Measurements from ENCODE around the gene BAIAP2L2. TPM values are rescaled to one million over a fixed set of nuclear protein-coding genes. Genes with fewer than 3 reads are reported as not detected.

The BAIAP2L2 gene
- total and polyA plus RNA-seq, 2 donors (not counting 1 experiment from before 2014, with no cell fraction given) = 0.96 to 1.2 TPM

GRCh38 chr22:38051261-38051660, 59.2 kb downstream of the BAIAP2L2 start:
- Histone ChIP-seq H3K4me2 (replicated peaks; ENCODE audit: low read depth, low read length, poor library complexity, severe bottlenecking) (no peak overlapping the region), H3K36me3 (replicated peaks in 1 of 2; ENCODE audit: control extremely low read depth in 1 of 2, control insufficient read depth in 1 of 2, extremely low read depth in 1 of 2, insufficient read depth in 2 of 2, low read length in 1 of 2) (no peaks in the 10 kb centered on the region), H3K9ac (ENCODE audit: low read length) (no peak overlapping the region), H3K4me1 (ENCODE audit: control insufficient read depth in 2 of 2, insufficient read depth in 2 of 2, low read length in 2 of 2) (peaks cover 0 to 12% of the 10 kb centered on the region in 2 donors), H3K4me3 (ENCODE audit: control extremely low read depth in 1 of 5, extremely low read depth in 1 of 5, insufficient read depth in 1 of 5, low read depth in 2 of 5, low read length in 4 of 5) (no peak overlapping the region), H3K27ac (ENCODE audit: low read length in 2 of 2) (no peak overlapping the region), H4K20me1 (ENCODE audit: control insufficient read depth, insufficient read depth, low read length, poor library complexity, severe bottlenecking) (no peaks in the 10 kb centered on the region), H3K27me3 (replicated peaks in 1 of 4; ENCODE audit: control extremely low read depth in 1 of 4, control insufficient read depth in 3 of 4, insufficient read depth in 4 of 4, low read length in 3 of 4) (peaks cover 0 to 19% (median 2%) of the 10 kb centered on the region in 4 experiments), H2AFZ (ENCODE audit: insufficient read depth, low read depth, low read length, poor library complexity, severe bottlenecking) (no peak overlapping the region), H3K9me3 (ENCODE audit: control extremely low read depth in 1 of 3, control insufficient read depth in 2 of 3, insufficient read depth in 1 of 3, low read length in 2 of 3) (no peaks in the 10 kb centered on the region), H3K79me2 (ENCODE audit: control insufficient read depth, insufficient read depth, low read length) (no peaks in the 10 kb centered on the region)
- 65% methylated on average over 8 of the region's 8 CpGs for whole genome bisulfite sequencing (ENCODE audit: insufficient coverage)
- CTCF ChIA-PET = interaction anchor here (0.8 to 5.3 kb wide), 13 partner anchors 8 to 675 kb away, joined by 3 to 89 read pairs (median 7); partner anchors contain the start of genes DMC1 and TOMM22
- Mint-ChIP-seq H3K27ac (no peak overlapping the region), H3K9me3 (ENCODE audit: insufficient read depth) (no peaks in the 10 kb centered on the region), H3K27me3 (peaks cover 11% of the 10 kb centered on the region), H3K4me1 (peaks cover 7% of the 10 kb centered on the region), H3K4me3 (no peak overlapping the region)
- TF ChIP-seq, protein P1, sequence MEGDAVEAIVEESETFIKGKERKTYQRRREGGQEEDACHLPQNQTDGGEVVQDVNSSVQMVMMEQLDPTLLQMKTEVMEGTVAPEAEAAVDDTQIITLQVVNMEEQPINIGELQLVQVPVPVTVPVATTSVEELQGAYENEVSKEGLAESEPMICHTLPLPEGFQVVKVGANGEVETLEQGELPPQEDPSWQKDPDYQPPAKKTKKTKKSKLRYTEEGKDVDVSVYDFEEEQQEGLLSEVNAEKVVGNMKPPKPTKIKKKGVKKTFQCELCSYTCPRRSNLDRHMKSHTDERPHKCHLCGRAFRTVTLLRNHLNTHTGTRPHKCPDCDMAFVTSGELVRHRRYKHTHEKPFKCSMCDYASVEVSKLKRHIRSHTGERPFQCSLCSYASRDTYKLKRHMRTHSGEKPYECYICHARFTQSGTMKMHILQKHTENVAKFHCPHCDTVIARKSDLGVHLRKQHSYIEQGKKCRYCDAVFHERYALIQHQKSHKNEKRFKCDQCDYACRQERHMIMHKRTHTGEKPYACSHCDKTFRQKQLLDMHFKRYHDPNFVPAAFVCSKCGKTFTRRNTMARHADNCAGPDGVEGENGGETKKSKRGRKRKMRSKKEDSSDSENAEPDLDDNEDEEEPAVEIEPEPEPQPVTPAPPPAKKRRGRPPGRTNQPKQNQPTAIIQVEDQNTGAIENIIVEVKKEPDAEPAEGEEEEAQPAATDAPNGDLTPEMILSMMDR (IDR thresholded peaks at IDR 0.05) = no peak
- TF ChIP-seq EZH2 (IDR thresholded peaks at IDR 0.05; ENCODE audit: borderline replicate concordance, insufficient read depth, low read depth, low read length, poor library complexity, severe bottlenecking) = no peak
- POLR2A ChIA-PET = no interaction called here
- intact Hi-C loops (cut with micrococcal nuclease) = loop anchor here (5.0 to 10.0 kb wide), 3 partner anchors 134 to 346 kb away; partner anchors contain the start of genes CSNK1E and PLA2G6
- ATAC-seq (ENCODE audit: low read depth) = no peak
- no peak for DNase-seq

DNA sequence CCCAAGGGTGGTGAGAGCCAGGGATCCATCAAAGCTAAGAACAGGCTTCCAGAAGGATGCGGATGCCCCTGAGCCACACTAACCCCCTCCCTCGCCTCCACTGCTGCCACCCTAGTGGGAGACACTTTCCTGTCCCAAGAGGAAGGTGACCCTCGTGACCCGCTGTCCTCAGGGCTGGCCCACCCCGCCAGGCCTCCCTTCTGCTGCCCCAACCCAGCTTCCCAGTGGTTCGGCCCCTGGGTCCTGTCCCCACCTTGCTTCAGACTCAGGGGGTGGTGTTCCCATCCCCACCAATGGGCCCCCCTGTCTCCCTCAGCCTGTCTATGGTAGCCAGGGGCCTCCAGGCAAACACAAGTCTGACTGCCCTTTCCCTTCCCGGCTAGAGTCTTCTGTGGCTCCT, 59.8 kb downstream of the BAIAP2L2 start:
- POLR2A ChIA-PET = no interaction called here
- Histone ChIP-seq H3K4me1 (ENCODE audit: control insufficient read depth in 2 of 2, insufficient read depth in 2 of 2, low read length in 2 of 2) (peaks cover 0 to 11% of the 10 kb centered on the region in 2 donors), H3K4me2 (replicated peaks; ENCODE audit: low read depth, low read length, poor library complexity, severe bottlenecking) (no peak overlapping the region), H3K79me2 (ENCODE audit: control insufficient read depth, insufficient read depth, low read length) (no peaks in the 10 kb centered on the region), H3K36me3 (replicated peaks in 1 of 2; ENCODE audit: control extremely low read depth in 1 of 2, control insufficient read depth in 1 of 2, extremely low read depth in 1 of 2, insufficient read depth in 2 of 2, low read length in 1 of 2) (no peaks in the 10 kb centered on the region), H3K9ac (ENCODE audit: low read length) (no peak overlapping the region), H3K27me3 (replicated peaks in 1 of 4; ENCODE audit: control extremely low read depth in 1 of 4, control insufficient read depth in 3 of 4, insufficient read depth in 4 of 4, low read length in 3 of 4) (peaks cover 0 to 21% (median 2%) of the 10 kb centered on the region in 4 experiments), H3K9me3 (ENCODE audit: control extremely low read depth in 1 of 3, control insufficient read depth in 2 of 3, insufficient read depth in 1 of 3, low read length in 2 of 3) (no peaks in the 10 kb centered on the region), H3K4me3 (ENCODE audit: control extremely low read depth in 1 of 5, extremely low read depth in 1 of 5, insufficient read depth in 1 of 5, low read depth in 2 of 5, low read length in 4 of 5) (no peak overlapping the region), H2AFZ (ENCODE audit: insufficient read depth, low read depth, low read length, poor library complexity, severe bottlenecking) (no peak overlapping the region), H3K27ac (ENCODE audit: low read length in 2 of 2) (no peak overlapping the region), H4K20me1 (ENCODE audit: control insufficient read depth, insufficient read depth, low read length, poor library complexity, severe bottlenecking) (no peaks in the 10 kb centered on the region)
- no peaks in the 10 kb centered on the region for H3K9me3 Mint-ChIP-seq (ENCODE audit: insufficient read depth)
- intact Hi-C loops (cut with micrococcal nuclease) = loop anchor here (5.0 to 10.0 kb wide), 3 partner anchors 134 to 347 kb away; partner anchors contain the start of genes CSNK1E and PLA2G6
- peaks cover 11% of the 10 kb centered on the region for H3K27me3 Mint-ChIP-seq
- H3K27ac Mint-ChIP-seq = no peak overlapping the region
- H3K4me1 Mint-ChIP-seq = peaks cover 7% of the 10 kb centered on the region
- WGBS (ENCODE audit: insufficient coverage) = 89% methylated on average over 7 of the region's 7 CpGs
- DNase-seq (no peak), ATAC-seq (ENCODE audit: low read depth) (no peak)
- no peak overlapping the region for H3K4me3 Mint-ChIP-seq
- CTCF ChIA-PET = interaction anchor here (1.0 kb wide), 1 partner anchor 521 kb away, joined by 3 read pairs; no protein-coding TSS in a partner anchor
- TF ChIP-seq, protein P1 (IDR thresholded peaks at IDR 0.05) = no peak
- no peak for TF ChIP-seq EZH2 (IDR thresholded peaks at IDR 0.05; ENCODE audit: borderline replicate concordance, insufficient read depth, low read depth, low read length, poor library complexity, severe bottlenecking)

Measured in B cell (primary cell).